ENCODE results near the gene CDH26.

The CDH26 gene

GRCh38 chr20:59932616-59933295, 25.5 kb upstream of the CDH26 start:
- Histone ChIP-seq H3K9me2 (replicated peaks; ENCODE audit: insufficient read depth, low read length) (no peaks in the 10 kb centered on the region), H3K36me3 (replicated peaks; ENCODE audit: insufficient read depth, low read length) (no peaks in the 10 kb centered on the region), H4K20me1 (ENCODE audit: insufficient read depth, low read length) (no peaks in the 10 kb centered on the region), H3K9ac (ENCODE audit: low read length) (no peak overlapping the region), H3K27me3 (replicated peaks; ENCODE audit: insufficient read depth, low read length) (no peaks in the 10 kb centered on the region), H3K4me3 (ENCODE audit: low read length) (no peak overlapping the region), H3K9me3 (replicated peaks; ENCODE audit: insufficient read depth, low read length) (no peaks in the 10 kb centered on the region), H3K4me2 (ENCODE audit: low read depth, low read length) (no peak overlapping the region), H3F3A (ENCODE audit: insufficient read depth, low read length) (0 out of 2 replicates have a peak, but pooled peaks cover 5% of the 10 kb centered on the region), H3K27ac (ENCODE audit: low read length) (no peak overlapping the region), H3K4me1 (ENCODE audit: low read length) (peaks cover 23% of the 10 kb centered on the region), H2AFZ (ENCODE audit: low read length) (no peak overlapping the region), H3K79me2 (ENCODE audit: low read length) (no peaks in the 10 kb centered on the region)
- DNase-seq, result no peak
- no peak for TF ChIP-seq EZH2phosphoT487 (IDR thresholded peaks at IDR 0.05; ENCODE audit: low read length)
- no peak for TF ChIP-seq EZH2 (optimal IDR thresholded peaks at IDR 0.05; ENCODE audit: low read depth, low read length)
- no peak for TF ChIP-seq CTCF (IDR thresholded peaks at IDR 0.05; ENCODE audit: low read length)

GRCh38 chr20:59933296-59933848, 24.9 kb upstream of the CDH26 start, which contains the start of gene SYCP2:
Gene SYCP2 (minus strand): TSS chr20:59933637. CDS start chr20:59922413, 11,224 bp downstream.
- no peak within 1 kb of the TSS for H3K27ac ChIP-seq (ENCODE audit: low read length)
- H3K36me3 ChIP-seq (replicated peaks; ENCODE audit: insufficient read depth, low read length), result no peaks in the 10 kb centered on the region
- peak within 1 kb of the TSS; percentile 57 for H3K4me3 ChIP-seq (ENCODE audit: low read length)

GRCh38 chr20:59933849-59934585, 24.2 kb upstream of the CDH26 start:
- H3K4me3 ChIP-seq (ENCODE audit: low read length), result peak overlapping the region; percentile 57
- H3K9ac ChIP-seq (ENCODE audit: low read length), result no peak overlapping the region; the same call in 1 of the 2 replicates
- peaks cover 11% of the 10 kb centered on the region for H3K4me1 ChIP-seq (ENCODE audit: low read length)
- H3K9me2 ChIP-seq (replicated peaks; ENCODE audit: insufficient read depth, low read length), result no peaks in the 10 kb centered on the region
- H3K36me3 ChIP-seq (replicated peaks; ENCODE audit: insufficient read depth, low read length), result no peaks in the 10 kb centered on the region
- H3K9me3 ChIP-seq (replicated peaks; ENCODE audit: insufficient read depth, low read length), result no peaks in the 10 kb centered on the region
- DNase-seq, result peak; percentile 43
- H4K20me1 ChIP-seq (ENCODE audit: insufficient read depth, low read length), result no peaks in the 10 kb centered on the region
- no peak overlapping the region for H3K27ac ChIP-seq (ENCODE audit: low read length)
- H3K27me3 ChIP-seq (replicated peaks; ENCODE audit: insufficient read depth, low read length), result no peaks in the 10 kb centered on the region
- peak overlapping the region; percentile 44; the same call in 1 of the 2 replicates for H3K4me2 ChIP-seq (ENCODE audit: low read depth, low read length)
- 0 out of 2 replicates have a peak, but pooled peaks cover 4% of the 10 kb centered on the region for H3F3A ChIP-seq (ENCODE audit: insufficient read depth, low read length)
- 0 out of 2 replicates have a peak, but pooled peaks cover under 1% of the 10 kb centered on the region for H3K79me2 ChIP-seq (ENCODE audit: low read length)
- TF ChIP-seq EZH2phosphoT487 (IDR thresholded peaks at IDR 0.05; ENCODE audit: low read length) (no peak), CTCF (IDR thresholded peaks at IDR 0.05; ENCODE audit: low read length) (peak; percentile 61)
- H2AFZ ChIP-seq (ENCODE audit: low read length), result peak overlapping the region; percentile 49

More at GRCh38 chr20:59933296-59933848, 24.9 kb upstream of the CDH26 start, which contains the start of gene SYCP2:
- DNase-seq, result no peak
- 0 out of 2 replicates have a peak, but pooled peaks cover 5% of the 10 kb centered on the region for H3F3A ChIP-seq (ENCODE audit: insufficient read depth, low read length)
- no peaks in the 10 kb centered on the region for H3K9me3 ChIP-seq (replicated peaks; ENCODE audit: insufficient read depth, low read length)
- H3K27me3 ChIP-seq (replicated peaks; ENCODE audit: insufficient read depth, low read length), result no peaks in the 10 kb centered on the region
- no peak within 1 kb of the TSS; the same call in 1 of the 2 replicates for H3K9ac ChIP-seq (ENCODE audit: low read length)
- H3K9me2 ChIP-seq (replicated peaks; ENCODE audit: insufficient read depth, low read length), result no peaks in the 10 kb centered on the region
- TF ChIP-seq CTCF (IDR thresholded peaks at IDR 0.05; ENCODE audit: low read length) (no peak), EZH2 (optimal IDR thresholded peaks at IDR 0.05; ENCODE audit: low read depth, low read length) (no peak), EZH2phosphoT487 (IDR thresholded peaks at IDR 0.05; ENCODE audit: low read length) (no peak)
- H3K79me2 ChIP-seq (ENCODE audit: low read length), result no peaks in the 10 kb centered on the region
- peak within 1 kb of the TSS; percentile 49 for H2AFZ ChIP-seq (ENCODE audit: low read length)
- peaks cover 17% of the 10 kb centered on the region for H3K4me1 ChIP-seq (ENCODE audit: low read length)
- H4K20me1 ChIP-seq (ENCODE audit: insufficient read depth, low read length), result no peaks in the 10 kb centered on the region
- peak within 1 kb of the TSS; percentile 44; the same call in 1 of the 2 replicates for H3K4me2 ChIP-seq (ENCODE audit: low read depth, low read length)
